Measurements from ENCODE around the gene NR2F2. TPM values are rescaled to one million over a fixed set of nuclear protein-coding genes. Genes with fewer than 3 reads are reported as not detected.
A peak's percentile ranks its signal among the peaks of the same experiment; 100 is the strongest.

Gene NR2F2
- total and polyA plus RNA-seq, 2 experiments from 2014 or later, result 0.16 TPM; not detected in 1

GRCh38 chr15:96360581-96361308 is 30.2 kb downstream of the NR2F2 start:
- H3K27ac ChIP-seq (ENCODE audit: low read depth), result no peak overlapping the region
- peaks cover 19% of the 10 kb centered on the region for H3F3A ChIP-seq (replicated peaks; ENCODE audit: low read depth)
- no peaks in the 10 kb centered on the region for H3K79me2 ChIP-seq (replicated peaks; ENCODE audit: insufficient read depth)
- peaks cover 100% of the 10 kb centered on the region for H3K27me3 ChIP-seq (ENCODE audit: insufficient read depth)
- Mint-ChIP-seq H3K27me3 (ENCODE audit: insufficient read depth, low read depth, poor library complexity) (no peaks in the 10 kb centered on the region), H3K4me1 (peaks cover 57% of the 10 kb centered on the region), H3K9me3 (no peaks in the 10 kb centered on the region; the same call in 1 of the 3 replicates), H3K27ac (no peak overlapping the region), H3K36me3 (ENCODE audit: low read depth) (no peaks in the 10 kb centered on the region), H3K4me3 (peak overlapping the region; percentile 65)
- peak; percentile 84 for DNase-seq (ENCODE audit: low spot score)
- no peaks in the 10 kb centered on the region for H3K9me2 ChIP-seq (ENCODE audit: insufficient read depth)
- H4K20me1 ChIP-seq (replicated peaks; ENCODE audit: insufficient read depth), result peaks cover 35% of the 10 kb centered on the region
- no peaks in the 10 kb centered on the region for H3K36me3 ChIP-seq (ENCODE audit: insufficient read depth)
- H3K4me2 ChIP-seq, result peak overlapping the region; percentile 80
- H3K4me1 ChIP-seq (ENCODE audit: insufficient read depth), result peaks cover 36% of the 10 kb centered on the region
- ATAC-seq, result peak; percentile 10
- H2AFZ ChIP-seq, result no peak overlapping the region
- peak; percentile 50; the same call in 1 of the 2 replicates for TF ChIP-seq CREB1 (CRISPR knock-in tag; IDR thresholded peaks at IDR 0.05; ENCODE audit: low read depth)
- TF ChIP-seq JUNB (IDR thresholded peaks at IDR 0.05; ENCODE audit: unreplicated experiment), result no peak
- TF ChIP-seq EZH2phosphoT487 (IDR thresholded peaks at IDR 0.05; ENCODE audit: unreplicated experiment), result peak; percentile 25
- TF ChIP-seq POLR2AphosphoS5 (IDR thresholded peaks at IDR 0.05; ENCODE audit: low read depth), result no peak
- TF ChIP-seq EZH2 (IDR thresholded peaks at IDR 0.05; ENCODE audit: low read depth, unreplicated experiment), result peak; percentile 84
- H3K4me3 ChIP-seq, result peak overlapping the region; percentile 52

- no peaks in the 10 kb centered on the region for H3K36me3 Mint-ChIP-seq (ENCODE audit: low read depth)
- peaks cover 100% of the 10 kb centered on the region for H3K27me3 ChIP-seq (ENCODE audit: insufficient read depth)
- peak overlapping the region; percentile 80 for H3K4me2 ChIP-seq
- TF ChIP-seq EZH2phosphoT487 (IDR thresholded peaks at IDR 0.05; ENCODE audit: unreplicated experiment) (peak; percentile 74), CREB1 (CRISPR knock-in tag; IDR thresholded peaks at IDR 0.05; ENCODE audit: low read depth) (no peak), POLR2AphosphoS5 (IDR thresholded peaks at IDR 0.05; ENCODE audit: low read depth) (no peak), EZH2 (IDR thresholded peaks at IDR 0.05; ENCODE audit: low read depth, unreplicated experiment) (peak; percentile 69)
- H2AFZ ChIP-seq, result no peak overlapping the region
- no peaks in the 10 kb centered on the region for H3K79me2 ChIP-seq (replicated peaks; ENCODE audit: insufficient read depth)
- H3K36me3 ChIP-seq (ENCODE audit: insufficient read depth), result no peaks in the 10 kb centered on the region
- no peaks in the 10 kb centered on the region; the same call in 1 of the 3 replicates for H3K9me3 Mint-ChIP-seq
- no peak overlapping the region for H3K27ac ChIP-seq (ENCODE audit: low read depth)
- H3F3A ChIP-seq (replicated peaks; ENCODE audit: low read depth), result peaks cover 25% of the 10 kb centered on the region
- peaks cover 30% of the 10 kb centered on the region for H4K20me1 ChIP-seq (replicated peaks; ENCODE audit: insufficient read depth)
- H3K27ac Mint-ChIP-seq, result no peak overlapping the region
- H3K4me1 ChIP-seq (ENCODE audit: insufficient read depth), result peaks cover 38% of the 10 kb centered on the region
- peak overlapping the region; percentile 65 for H3K4me3 Mint-ChIP-seq
- peak; percentile 1; the same call in 1 of the 3 replicates for ATAC-seq
- peak overlapping the region; percentile 52 for H3K4me3 ChIP-seq
- peaks cover 62% of the 10 kb centered on the region for H3K4me1 Mint-ChIP-seq
- H3K9me2 ChIP-seq (ENCODE audit: insufficient read depth), result no peaks in the 10 kb centered on the region
- no peaks in the 10 kb centered on the region for H3K27me3 Mint-ChIP-seq (ENCODE audit: insufficient read depth, low read depth, poor library complexity)
- peak; percentile 45 for DNase-seq (ENCODE audit: low spot score)
These were observed 31.0 kb downstream of the NR2F2 start for GRCh38 chr15:96361309-96362010.

- Histone ChIP-seq H3K4me2 (peak overlapping the region; percentile 80), H3K27me3 (ENCODE audit: insufficient read depth) (peaks cover 100% of the 10 kb centered on the region), H3F3A (replicated peaks; ENCODE audit: low read depth) (peaks cover 30% of the 10 kb centered on the region), H2AFZ (no peak overlapping the region), H3K27ac (ENCODE audit: low read depth) (no peak overlapping the region), H3K36me3 (ENCODE audit: insufficient read depth) (no peaks in the 10 kb centered on the region), H3K79me2 (replicated peaks; ENCODE audit: insufficient read depth) (no peaks in the 10 kb centered on the region), H3K9me2 (ENCODE audit: insufficient read depth) (no peaks in the 10 kb centered on the region), H4K20me1 (replicated peaks; ENCODE audit: insufficient read depth) (peaks cover 35% of the 10 kb centered on the region), H3K4me1 (ENCODE audit: insufficient read depth) (peaks cover 43% of the 10 kb centered on the region), H3K4me3 (peak overlapping the region; percentile 52)
- Mint-ChIP-seq H3K9me3 (peaks cover under 1% of the 10 kb centered on the region; the same call in 2 of the 3 replicates), H3K27me3 (ENCODE audit: insufficient read depth, low read depth, poor library complexity) (no peaks in the 10 kb centered on the region), H3K4me1 (peaks cover 61% of the 10 kb centered on the region), H3K27ac (no peak overlapping the region), H3K36me3 (ENCODE audit: low read depth) (no peaks in the 10 kb centered on the region), H3K4me3 (peak overlapping the region; percentile 18; the same call in 2 of the 3 replicates)
- DNase-seq (ENCODE audit: low spot score) (peak; percentile 29), ATAC-seq (no peak)
- TF ChIP-seq EZH2 (IDR thresholded peaks at IDR 0.05; ENCODE audit: low read depth, unreplicated experiment), result peak; percentile 93
- no peak for TF ChIP-seq REST (IDR thresholded peaks at IDR 0.05; ENCODE audit: unreplicated experiment)
- TF ChIP-seq CTCF (conservative IDR thresholded peaks at IDR 0.05; ENCODE audit: low read depth in 2 of 2), result no peak
- TF ChIP-seq NANOG (IDR thresholded peaks at IDR 0.05; ENCODE audit: borderline replicate concordance), result 0 out of 2 replicates have a peak, but pooled peaks have one; percentile 74
These were observed 31.7 kb downstream of the NR2F2 start for GRCh38 chr15:96362011-96362754.
